HEK293T (cell line): Measurements from ENCODE around the gene FILIP1L.

Experiments
- CTCF ChIA-PET: fragments of 350-600 bp; formaldehyde crosslinking; extraction: SDS; loops from one replicate; lab custom pipeline; 2021; ENCODE audit warnings: antibody characterized with exemption, inconsistent platforms; lab: Yijun Ruan, JAX
- POLR2A ChIA-PET: fragments of 350-600 bp; formaldehyde crosslinking; extraction: SDS; loops from one replicate; lab custom pipeline; 2020; ENCODE audit warnings: antibody characterized with exemption, inconsistent platforms; lab: Yijun Ruan, JAX
- DNase-seq: peaks from one replicate; pipeline ENCODE4 v3.0.0; 2012; ENCODE audit warnings: mixed read lengths; ENCODE audit errors: extremely low spot score
- ARNT ChIP-seq: fragments of 450-650 bp; IDR thresholded peaks from 2 replicates; pipeline ENCODE4 v1.6.1; 2017; ENCODE audit warnings: mild to moderate bottlenecking
- BHLHE40 ChIP-seq: fragments of 450-650 bp; IDR thresholded peaks from 2 replicates; pipeline ENCODE4 v1.6.1; 2016; ENCODE audit warnings: mild to moderate bottlenecking, moderate library complexity, borderline replicate concordance
- CTBP1 ChIP-seq: fragments of 450-650 bp; IDR thresholded peaks from 2 replicates; pipeline ENCODE4 v1.6.1; 2016; ENCODE audit warnings: borderline replicate concordance
- ELF4 ChIP-seq: fragments of 450-650 bp; IDR thresholded peaks from 2 replicates; pipeline ENCODE4 v1.6.1; 2017; ENCODE audit warnings: antibody characterized with exemption
- FOXA1 ChIP-seq: fragments of 450-650 bp; IDR thresholded peaks from 2 replicates; pipeline ENCODE4 v1.6.1; 2016; ENCODE audit warnings: mild to moderate bottlenecking
- FOXK2 ChIP-seq: fragments of 450-650 bp; IDR thresholded peaks from 2 replicates; pipeline ENCODE4 v1.6.1; 2016; ENCODE audit warnings: mild to moderate bottlenecking
- FOXM1 ChIP-seq: fragments of 450-650 bp; IDR thresholded peaks from 2 replicates; pipeline ENCODE4 v1.6.1; 2017; ENCODE audit warnings: mild to moderate bottlenecking, borderline replicate concordance
- HDGF ChIP-seq: fragments of 450-650 bp; IDR thresholded peaks from 2 replicates; pipeline ENCODE4 v1.6.1; 2017; ENCODE audit warnings: antibody characterized with exemption, borderline replicate concordance
- L3MBTL2 ChIP-seq: fragments of 450-650 bp; conservative IDR thresholded peaks from 2 replicates; pipeline ENCODE4 v1.6.1; 2016; ENCODE audit warnings: mild to moderate bottlenecking
- LEF1 ChIP-seq: fragments of 450-650 bp; IDR thresholded peaks from 2 replicates; pipeline ENCODE4 v1.6.1; 2017; ENCODE audit warnings: mild to moderate bottlenecking, borderline replicate concordance
- NFRKB ChIP-seq: fragments of 450-650 bp; IDR thresholded peaks from 2 replicates; pipeline ENCODE4 v1.6.1; 2016; ENCODE audit warnings: mild to moderate bottlenecking, moderate library complexity
- PKNOX1 ChIP-seq: fragments of 450-650 bp; IDR thresholded peaks from 2 replicates; pipeline ENCODE4 v1.6.1; 2016
- SP1 ChIP-seq: fragments of 450-650 bp; IDR thresholded peaks from 2 replicates; pipeline ENCODE4 v1.6.1; 2017
- SUZ12 ChIP-seq: fragments of 450-650 bp; IDR thresholded peaks from 2 replicates; pipeline ENCODE4 v1.6.1; 2016; ENCODE audit warnings: mild to moderate bottlenecking
- TARDBP ChIP-seq: fragments of 450-650 bp; IDR thresholded peaks from 2 replicates; pipeline ENCODE4 v1.6.1; 2016
- ZNF384 ChIP-seq: fragments of 450-650 bp; IDR thresholded peaks from 2 replicates; pipeline ENCODE4 v1.6.1; 2016

The FILIP1L gene

GRCh38 chr3:99953596-99953995 is 160.7 kb downstream of the FILIP1L start:
- no peak for DNase-seq
- ChIA-PET POLR2A (no interaction called here), CTCF (no interaction called here)
- TF ChIP-seq HDGF (no peak), ZNF384 (no peak), LEF1 (no peak), TARDBP (no peak), BHLHE40 (no peak), ELF4 (no peak), FOXK2 (no peak), L3MBTL2 (no peak), SUZ12 (no peak), NFRKB (no peak)

DNA sequence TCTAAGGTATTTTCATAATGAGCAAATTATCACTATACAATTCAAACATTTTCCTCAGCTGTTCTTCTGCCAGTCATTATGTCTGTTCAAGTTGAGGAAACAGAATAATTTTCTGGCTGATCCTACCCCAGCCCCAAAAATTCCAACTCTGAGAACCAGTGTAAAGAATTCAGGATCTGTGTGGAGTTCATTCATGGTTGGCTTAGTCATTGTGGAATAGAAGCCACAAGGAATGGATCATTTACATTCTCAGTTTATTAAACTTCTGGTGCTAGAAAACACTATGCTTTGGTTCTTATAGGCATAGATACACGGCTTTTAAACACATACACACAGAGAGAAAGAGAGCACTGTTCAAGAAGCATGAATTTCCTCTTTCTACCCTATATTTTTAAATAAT is 162.0 kb downstream of the FILIP1L start:
- TF ChIP-seq FOXM1: no peak
- TF ChIP-seq ARNT: no peak
- TF ChIP-seq HDGF: no peak
- no peak for TF ChIP-seq PKNOX1
- TF ChIP-seq NFRKB: no peak
- no peak for TF ChIP-seq SP1
- no peak for TF ChIP-seq BHLHE40
- TF ChIP-seq FOXK2: no peak
- no peak for TF ChIP-seq SUZ12
- DNase-seq: no peak
- ChIA-PET CTCF (no interaction called here), POLR2A (no interaction called here)

DNA sequence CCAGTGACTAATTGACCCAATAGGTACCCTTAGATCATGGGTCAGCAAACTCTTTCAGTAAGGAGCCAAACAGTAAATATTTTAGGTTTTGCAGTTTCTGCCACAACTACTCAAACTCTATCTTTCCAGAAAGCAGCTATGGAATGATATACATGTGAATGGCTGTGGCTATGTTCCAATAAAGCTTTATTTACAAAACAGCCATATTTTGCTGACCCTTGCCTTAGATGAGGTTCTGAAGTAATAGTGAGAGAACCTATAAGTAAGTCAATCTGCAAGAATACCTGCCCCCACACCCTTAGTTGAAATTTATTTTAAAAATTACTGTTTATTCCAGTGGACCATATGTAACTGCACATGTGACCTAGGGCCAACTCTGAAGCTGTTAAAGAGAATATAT is 162.6 kb downstream of the FILIP1L start:
- DNase-seq: no peak
- POLR2A ChIA-PET: no interaction called here
- no peak for TF ChIP-seq ZNF384
- no peak for TF ChIP-seq L3MBTL2
- no peak for TF ChIP-seq BHLHE40
- TF ChIP-seq FOXA1: no peak
- TF ChIP-seq HDGF: no peak
- TF ChIP-seq FOXM1: no peak
- no peak for TF ChIP-seq ELF4
- no peak for TF ChIP-seq TARDBP
- TF ChIP-seq PKNOX1: no peak
- TF ChIP-seq ARNT: no peak
- no peak for TF ChIP-seq SUZ12
- no peak for TF ChIP-seq CTBP1
- CTCF ChIA-PET: no interaction called here

DNA sequence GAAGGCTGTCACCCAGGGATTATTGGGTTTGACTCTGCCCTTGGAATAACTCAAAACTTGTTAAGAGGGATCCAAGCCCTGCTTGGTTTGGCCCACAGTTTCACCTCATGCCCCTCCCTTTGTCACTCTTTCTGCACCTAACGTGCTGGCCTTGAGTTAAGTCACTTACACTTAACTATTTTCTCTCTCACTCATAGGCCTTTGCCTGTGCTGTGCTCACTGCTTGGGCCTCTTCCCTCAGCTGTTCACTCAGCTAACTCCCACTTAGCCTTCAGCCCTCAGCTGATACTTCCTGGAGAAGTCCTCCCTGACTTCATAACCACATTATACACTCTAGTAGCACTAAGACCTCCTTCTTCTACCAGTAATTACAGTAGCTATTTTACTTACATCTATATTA is 163.4 kb downstream of the FILIP1L start:
- TF ChIP-seq ELF4: no peak
- TF ChIP-seq SP1: no peak
- no peak for TF ChIP-seq SUZ12
- no peak for TF ChIP-seq FOXK2
- no peak for TF ChIP-seq LEF1
- no peak for TF ChIP-seq ZNF384
- no peak for TF ChIP-seq ARNT
- no peak for TF ChIP-seq HDGF
- no peak for TF ChIP-seq L3MBTL2
- TF ChIP-seq FOXA1: no peak
- TF ChIP-seq BHLHE40: no peak
- TF ChIP-seq PKNOX1: no peak
- TF ChIP-seq FOXM1: no peak
- ChIA-PET CTCF (no interaction called here), POLR2A (no interaction called here)
- DNase-seq: no peak

GRCh38 chr3:99949956-99950670 is 164.2 kb downstream of the FILIP1L start:
- ChIA-PET CTCF (no interaction called here), POLR2A (no interaction called here)
- TF ChIP-seq HDGF: no peak
- no peak for TF ChIP-seq SP1
- TF ChIP-seq L3MBTL2: no peak
- TF ChIP-seq FOXA1: no peak
- no peak for TF ChIP-seq ELF4
- TF ChIP-seq FOXM1: no peak
- TF ChIP-seq TARDBP: no peak
- TF ChIP-seq LEF1: no peak
- no peak for TF ChIP-seq NFRKB
- no peak for TF ChIP-seq CTBP1
- no peak for TF ChIP-seq SUZ12
- TF ChIP-seq PKNOX1: no peak
- no peak for TF ChIP-seq ZNF384
- no peak for TF ChIP-seq FOXK2
- TF ChIP-seq ARNT: no peak
- DNase-seq: no peak

DNA sequence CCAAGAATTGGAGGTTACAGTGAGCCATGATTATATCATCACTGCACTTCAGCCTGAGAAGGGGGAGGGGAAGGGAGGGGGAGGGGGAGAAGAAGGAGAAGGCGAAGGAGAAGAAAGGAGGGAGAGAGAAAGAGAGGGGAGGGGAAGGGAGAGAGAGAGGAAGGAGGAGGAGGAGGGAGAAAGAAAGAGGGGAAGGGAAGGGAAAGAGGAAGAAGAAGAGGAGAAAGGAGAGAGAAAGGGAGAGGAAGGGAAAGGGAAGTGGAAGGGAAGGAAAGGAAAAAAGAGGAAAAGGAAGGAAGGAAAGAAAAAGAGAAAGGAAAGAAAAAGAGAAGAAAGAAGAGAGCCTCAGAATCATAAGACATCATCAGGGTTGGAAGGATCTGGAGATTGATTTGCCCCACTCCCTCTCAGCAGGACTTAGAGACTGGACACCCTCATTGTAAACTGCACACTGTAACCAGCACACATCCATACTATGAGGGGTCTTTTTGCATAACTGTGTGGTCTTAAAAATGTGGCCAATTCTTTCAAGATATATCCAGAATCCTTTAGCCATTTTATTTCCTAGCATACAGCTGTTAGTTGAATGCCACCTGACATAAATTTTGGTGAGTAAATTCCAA is 165.7 kb downstream of the FILIP1L start:
- CTCF ChIA-PET: no interaction called here
- POLR2A ChIA-PET: no interaction called here
- no peak for TF ChIP-seq SP1
- TF ChIP-seq TARDBP: no peak
- TF ChIP-seq ELF4: no peak
- no peak for TF ChIP-seq NFRKB
- no peak for TF ChIP-seq CTBP1
- TF ChIP-seq FOXA1: no peak
- TF ChIP-seq ZNF384: no peak
- TF ChIP-seq L3MBTL2: no peak
- TF ChIP-seq FOXM1: no peak
- no peak for TF ChIP-seq FOXK2
- no peak for TF ChIP-seq BHLHE40
- TF ChIP-seq LEF1: no peak
- no peak for TF ChIP-seq ARNT
- DNase-seq: no peak
